LNCAP (cell line): ENCODE data around the gene MFNG.

Source experiments
- CTCF ChIP-seq: fragments of 450-650 bp; IDR thresholded peaks from 2 replicates; pipeline ENCODE4 v1.5.1; 2017; ENCODE audit warnings: mild to moderate bottlenecking

MFNG gene

DNA sequence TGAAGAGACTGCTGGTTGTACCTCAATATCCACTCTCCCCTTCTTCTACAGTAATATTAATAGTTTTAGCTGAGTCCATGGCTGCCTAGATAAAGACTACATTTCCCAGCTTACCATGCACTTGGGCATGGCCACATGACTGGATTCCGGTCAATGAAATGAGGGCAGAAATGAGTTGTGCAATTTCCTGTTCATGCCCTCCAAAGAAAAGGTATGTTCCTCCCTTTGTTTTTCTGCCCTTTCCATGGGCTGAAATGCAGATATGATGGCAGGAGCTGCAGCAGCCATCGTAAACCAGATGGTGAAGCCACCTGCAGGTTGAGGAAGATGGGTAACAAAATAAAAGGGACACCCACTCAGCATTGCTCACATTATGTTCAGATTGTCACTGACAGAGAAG, 43.6 kb downstream of the MFNG start:
- TF ChIP-seq CTCF, result no peak

DNA sequence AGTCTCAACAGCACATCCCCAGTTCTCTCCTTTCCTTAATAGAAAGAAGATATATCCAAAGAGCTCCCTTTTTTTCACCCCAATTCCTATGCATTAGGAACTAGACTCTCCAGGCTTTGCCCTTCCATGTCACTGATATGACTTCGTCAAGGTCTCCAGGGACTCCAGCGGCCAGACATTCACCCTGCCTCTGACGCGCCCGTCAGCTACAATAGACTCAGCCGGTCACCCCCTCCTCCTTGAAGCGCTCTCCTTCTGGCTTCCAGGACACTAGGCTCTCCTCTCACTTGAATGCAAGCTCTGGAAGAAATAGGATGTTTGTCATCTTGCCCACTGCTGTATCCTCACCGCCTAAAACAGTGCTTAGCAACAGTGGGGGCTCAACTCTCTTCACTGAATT, 44.0 kb downstream of the MFNG start:
- TF ChIP-seq CTCF, result no peak

GRCh38 chr22:37440875-37441274, 45.3 kb downstream of the MFNG start:
- TF ChIP-seq CTCF, result no peak

- TF ChIP-seq CTCF, result no peak
Measured at GRCh38 chr22:37439347-37439746, 46.8 kb downstream of the MFNG start.

- no peak for TF ChIP-seq CTCF
Measured at GRCh38 chr22:37435970-37436603, 50.1 kb downstream of the MFNG start.

DNA sequence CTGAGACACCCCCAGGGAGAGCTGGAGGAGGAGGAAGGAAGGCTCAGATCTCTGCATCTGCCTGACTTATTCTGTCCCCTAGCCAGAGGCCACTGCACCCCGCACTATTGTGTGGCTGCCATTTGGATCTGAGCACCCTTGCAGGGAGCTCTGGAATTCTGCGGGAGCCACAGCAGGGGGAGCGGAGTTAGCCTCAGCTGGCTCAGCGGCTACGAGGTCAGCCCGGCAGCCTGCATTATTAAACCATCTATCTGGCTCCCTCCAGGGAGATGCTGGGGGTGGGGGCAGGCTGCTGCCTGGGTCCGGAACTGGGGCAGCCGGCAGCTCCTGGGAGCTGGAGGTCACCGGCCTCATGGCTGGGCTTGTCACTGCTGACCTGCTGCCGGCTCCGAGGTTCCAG, 52.4 kb downstream of the MFNG start:
- TF ChIP-seq CTCF, result no peak

DNA sequence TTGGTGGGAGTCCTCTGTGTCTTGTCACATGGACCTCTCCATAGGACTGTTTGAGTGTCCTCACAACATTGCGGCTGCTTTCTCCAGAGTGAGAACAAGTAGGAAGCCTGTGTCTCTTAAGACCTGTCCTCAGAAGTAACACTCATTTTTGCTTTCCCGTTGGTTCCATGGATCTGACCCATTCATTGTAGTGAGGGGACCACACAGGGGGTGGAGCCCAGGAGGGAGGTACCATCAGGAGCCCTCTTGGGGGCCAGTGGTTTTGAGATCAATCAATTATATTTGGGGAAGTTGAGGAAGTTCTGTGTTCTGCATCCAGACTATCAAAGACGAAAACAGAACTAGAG, 53.5 kb downstream of the MFNG start:
- no peak for TF ChIP-seq CTCF
